Endothelial cell of umbilical vein (primary cell): ENCODE measurements around the gene MACROD2. TPM values are rescaled to one million over a fixed set of nuclear protein-coding genes. Genes with fewer than 3 reads are reported as not detected.

Experiments used
- BruUV-seq: library from RNA; stranded (reverse); fragments of 400-500 nt; replicated peaks from 2 replicates; lab custom pipeline; 2021; lab: Mats Ljungman, UMichigan
- CTCF ChIA-PET: fragments of 300-600, 350-600 bp; sonication (Branson Sonifier 250); formaldehyde crosslinking; loops from one replicate; lab custom pipeline; 2021; ENCODE audit warnings: antibody characterized with exemption, inconsistent platforms; lab: Charles Lee
- POLR2A ChIA-PET: fragments of 300-600, 350-600 bp; sonication (Branson Sonifier 250); formaldehyde crosslinking; loops from one replicate; lab custom pipeline; 2021; ENCODE audit warnings: antibody characterized with exemption, inconsistent platforms; lab: Charles Lee
- DNase-seq: peaks from one replicate; pipeline ENCODE4 v3.0.0-alpha.2; 2011; ENCODE audit warnings: low read depth, low spot score
- FAIRE-seq: peaks from 2 replicates; lab custom pipeline; 2011; peaks lifted over from hg19 to GRCh38; lab: Jason Lieb, UNC
- H2AFZ ChIP-seq: 2 replicates; pipeline ENCODE4 v1.6.0; 2012; ENCODE audit warnings: low read depth, low read length, control low read depth, inconsistent platforms
- H3K27ac ChIP-seq: 2 replicates; pipeline ENCODE4 v1.5.1; 2011; ENCODE audit warnings: low read depth, mild to moderate bottlenecking, control low read depth, low read length, moderate library complexity; ENCODE audit not compliant: insufficient read depth
- H3K27me3 ChIP-seq, 2 experiments: 2 replicates each; pipeline versions ENCODE4 v1.6.0 to v1.6.1; 2011; ENCODE audit warnings: low read length in 2 of 2, mixed read lengths in 1 of 2; ENCODE audit not compliant: control insufficient read depth in 2 of 2, insufficient read depth in 2 of 2
- H3K36me3 ChIP-seq, 2 experiments: 2 replicates in 1 of 2; 3 replicates in 1 of 2; pipeline ENCODE4 v1.5.1; 2011; ENCODE audit warnings: low read length in 2 of 2, mild to moderate bottlenecking in 1 of 2, moderate library complexity in 1 of 2; ENCODE audit not compliant: control insufficient read depth in 2 of 2, insufficient read depth in 2 of 2; ENCODE audit errors: extremely low read depth in 1 of 2
- H3K4me1 ChIP-seq: 3 replicates; pipeline ENCODE4 v1.5.1; 2011; ENCODE audit warnings: mild to moderate bottlenecking, low read length; ENCODE audit not compliant: control insufficient read depth, insufficient read depth; ENCODE audit errors: extremely low read depth
- H3K4me2 ChIP-seq: 2 replicates; pipeline ENCODE4 v1.6.1; 2011; ENCODE audit warnings: low read length, control low read depth, mixed read lengths; ENCODE audit not compliant: insufficient read depth
- H3K4me3 ChIP-seq, 3 experiments: fragments of 200-600 bp in 1 of 3; sonication (generic), shearing (Covaris generic) in 1 of 3; replicated peaks in 1 of 3; 2 replicates each; pipeline ENCODE4 v1.5.1; 2011 to 2016; ENCODE audit warnings: control low read depth in 3 of 3, low read length in 3 of 3, mild to moderate bottlenecking in 2 of 3, inconsistent platforms in 1 of 3, low read depth in 1 of 3, moderate library complexity in 1 of 3; ENCODE audit not compliant: insufficient read depth in 1 of 3
- H3K79me2 ChIP-seq: 2 replicates; pipeline ENCODE4 v1.6.0; 2012; ENCODE audit warnings: low read length, inconsistent platforms; ENCODE audit not compliant: control insufficient read depth, insufficient read depth
- H3K9ac ChIP-seq: replicated peaks from 2 replicates; pipeline ENCODE3; 2011; ENCODE audit warnings: low read length, control low read depth; ENCODE audit not compliant: insufficient read depth; ENCODE audit errors: extremely low read depth
- H3K9me1 ChIP-seq: replicated peaks from 3 replicates; pipeline ENCODE4 v1.6.0; 2011; ENCODE audit warnings: mild to moderate bottlenecking, low read length; ENCODE audit not compliant: control insufficient read depth, insufficient read depth; ENCODE audit errors: extremely low read depth
- H3K9me3 ChIP-seq: replicated peaks from 2 replicates; pipeline ENCODE4 v1.5.1; 2012; ENCODE audit warnings: low read length, inconsistent platforms; ENCODE audit not compliant: control insufficient read depth, insufficient read depth
- H4K20me1 ChIP-seq: replicated peaks from 2 replicates; pipeline ENCODE3; 2011; ENCODE audit warnings: mild to moderate bottlenecking, low read length; ENCODE audit not compliant: control insufficient read depth, insufficient read depth; ENCODE audit errors: extremely low read depth
- EZH2 ChIP-seq: IDR thresholded peaks from 2 replicates; pipeline ENCODE4 v1.6.1; 2012; ENCODE audit warnings: borderline replicate concordance, low read depth, mild to moderate bottlenecking, moderate library complexity, low read length, inconsistent platforms; ENCODE audit not compliant: severe bottlenecking
- FOS ChIP-seq: IDR thresholded peaks from 2 replicates; pipeline ENCODE4 v1.6.1; 2011; ENCODE audit warnings: mild to moderate bottlenecking, low read length, moderate library complexity, borderline replicate concordance; ENCODE audit not compliant: insufficient read depth
- GATA2 ChIP-seq: IDR thresholded peaks from 2 replicates; pipeline ENCODE4 v1.7.0; 2011; ENCODE audit warnings: low read depth, mild to moderate bottlenecking, moderate library complexity, mixed read lengths, low read length; ENCODE audit not compliant: insufficient read length, insufficient read depth
- JUN ChIP-seq: IDR thresholded peaks from 2 replicates; pipeline ENCODE4 v1.6.1; 2011; ENCODE audit warnings: borderline replicate concordance, low read depth; ENCODE audit not compliant: insufficient read length, insufficient read depth
- MAX ChIP-seq: IDR thresholded peaks from 2 replicates; pipeline ENCODE4 v1.6.1; 2011; ENCODE audit not compliant: insufficient read depth, insufficient read length
- MYC ChIP-seq: IDR thresholded peaks from one replicate; pipeline ENCODE4 v1.6.1; 2011; ENCODE audit warnings: mild to moderate bottlenecking, low read depth, low read length
- POLR2A ChIP-seq: IDR thresholded peaks from 2 replicates; pipeline ENCODE4 v1.6.1; 2012; ENCODE audit warnings: low read depth, mild to moderate bottlenecking, control low read depth, low read length
- POLR2AphosphoS5 ChIP-seq: IDR thresholded peaks from 2 replicates; pipeline ENCODE4 v1.6.1; 2012; ENCODE audit warnings: low read depth, mild to moderate bottlenecking, control low read depth, low read length, moderate library complexity; ENCODE audit not compliant: insufficient read depth
- dilution Hi-C: fragments of 300-500 bp; cut with MboI; formaldehyde crosslinking; loops from one replicate; pipeline ENCODE4 v1.15.0; 2019; ENCODE audit warnings: low sequenced_read_pairs; ENCODE audit not compliant: extremely low pct_ligation_motif_present
- intact Hi-C: fragments of 100-400 bp; cut with micrococcal nuclease; formaldehyde crosslinking; loops from one replicate; pipeline ENCODE4 v1.10.0; 2022
- polyA plus RNA-seq, 4 experiments: library from polyadenylated mRNA; depleted of rRNA in 3 of 4; stranded (reverse) in 3 of 4; unstranded in 1 of 4; fragments of >200 nt; gene quantifications; 2 replicates each; pipeline versions ENCODE4 v1.2.1 to v1.2.3, GENCODE V29; 2011 to 2012; ENCODE audit warnings: missing spikeins in 1 of 4
- total RNA-seq: library from RNA; stranded (reverse); gene quantifications from 2 replicates; pipeline ENCODE4 v1.2.3, GENCODE V29; 2021
- TF ChIP-seq, protein P1 (sequence below), 2 donors: IDR thresholded peaks; 1 replicate in 1 of 2; 2 replicates in 1 of 2; pipeline ENCODE4 v1.5.1; 2011; ENCODE audit warnings: low read length in 2 of 2, mild to moderate bottlenecking in 2 of 2, moderate library complexity in 2 of 2, control low read depth in 1 of 2, inconsistent platforms in 1 of 2, low read depth in 1 of 2; ENCODE audit not compliant: insufficient read depth in 1 of 2; ENCODE audit errors: extremely low read depth in 1 of 2

The MACROD2 gene
- total and polyA plus RNA-seq, 2 donors (not counting 3 experiments of a cell fraction or from before 2014, with no cell fraction given) = 0.11 to 0.73 TPM

GRCh38 chr20:15022921-15023320 is 1027.6 kb downstream of the MACROD2 start:
- DNase-seq (no peak), FAIRE-seq (no peak)
- ChIA-PET CTCF (no interaction called here), POLR2A (no interaction called here)
- no peak overlapping the region for H3K27ac ChIP-seq
- dilution Hi-C loops = no loop called here
- no peak overlapping the region for H3K4me3 ChIP-seq
- H4K20me1 ChIP-seq = no peaks in the 10 kb centered on the region
- no peaks in the 10 kb centered on the region for H3K79me2 ChIP-seq
- H2AFZ ChIP-seq = no peak overlapping the region
- no peaks in the 10 kb centered on the region for H3K9me1 ChIP-seq
- H3K4me2 ChIP-seq = no peak overlapping the region
- no peak overlapping the region for H3K9ac ChIP-seq
- intact Hi-C loops = no loop called here
- H3K36me3 ChIP-seq = no peaks in the 10 kb centered on the region
- TF ChIP-seq MAX (no peak), POLR2AphosphoS5 (no peak), EZH2 (no peak), JUN (no peak), POLR2A (no peak), MYC (no peak), FOS (no peak), GATA2 (no peak)
- TF ChIP-seq, protein P1, sequence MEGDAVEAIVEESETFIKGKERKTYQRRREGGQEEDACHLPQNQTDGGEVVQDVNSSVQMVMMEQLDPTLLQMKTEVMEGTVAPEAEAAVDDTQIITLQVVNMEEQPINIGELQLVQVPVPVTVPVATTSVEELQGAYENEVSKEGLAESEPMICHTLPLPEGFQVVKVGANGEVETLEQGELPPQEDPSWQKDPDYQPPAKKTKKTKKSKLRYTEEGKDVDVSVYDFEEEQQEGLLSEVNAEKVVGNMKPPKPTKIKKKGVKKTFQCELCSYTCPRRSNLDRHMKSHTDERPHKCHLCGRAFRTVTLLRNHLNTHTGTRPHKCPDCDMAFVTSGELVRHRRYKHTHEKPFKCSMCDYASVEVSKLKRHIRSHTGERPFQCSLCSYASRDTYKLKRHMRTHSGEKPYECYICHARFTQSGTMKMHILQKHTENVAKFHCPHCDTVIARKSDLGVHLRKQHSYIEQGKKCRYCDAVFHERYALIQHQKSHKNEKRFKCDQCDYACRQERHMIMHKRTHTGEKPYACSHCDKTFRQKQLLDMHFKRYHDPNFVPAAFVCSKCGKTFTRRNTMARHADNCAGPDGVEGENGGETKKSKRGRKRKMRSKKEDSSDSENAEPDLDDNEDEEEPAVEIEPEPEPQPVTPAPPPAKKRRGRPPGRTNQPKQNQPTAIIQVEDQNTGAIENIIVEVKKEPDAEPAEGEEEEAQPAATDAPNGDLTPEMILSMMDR (IDR thresholded peaks at IDR 0.05; ENCODE audit: extremely low read depth in 1 of 2, insufficient read depth in 1 of 2, low read depth in 1 of 2, low read length in 2 of 2) = no peak
- no peaks in the 10 kb centered on the region for H3K4me1 ChIP-seq
- H3K27me3 ChIP-seq = no peaks in the 10 kb centered on the region
- BruUV-seq = no TSS peak
- H3K9me3 ChIP-seq = no peaks in the 10 kb centered on the region
